Karpas-422 (cell line): Measurements from ENCODE around the gene PIK3C3. TPM values are rescaled to one million over a fixed set of nuclear protein-coding genes. Genes with fewer than 3 reads are reported as not detected.
A peak's percentile ranks its signal among the peaks of the same experiment; 100 is the strongest.
"Not testable (repeated sequence)": the region's sequence is repeated elsewhere in the genome, so short reads cannot be mapped to it uniquely, and the experiment has no call there.

Experiments
- DNase-seq: peaks from one replicate; pipeline ENCODE4 v3.0.0-alpha.2; 2015
- H2AFZ ChIP-seq: fragments of 200-600 bp; sonication (generic); 2 replicates; pipeline ENCODE4 v1.6.1; 2014; ENCODE audit warnings: antibody characterized with exemption, low read length, mixed read lengths
- H3K27ac ChIP-seq: fragments of 200-600 bp; sonication (generic); 2 replicates; pipeline ENCODE4 v1.5.1; 2014; ENCODE audit warnings: mild to moderate bottlenecking, low read length, moderate library complexity
- H3K27me3 ChIP-seq: fragments of 200-600 bp; sonication (generic); 2 replicates; pipeline ENCODE4 v1.6.1; 2014; ENCODE audit warnings: low read length, mixed read lengths
- H3K36me3 ChIP-seq: fragments of 200-600 bp; sonication (generic); 2 replicates; pipeline ENCODE4 v1.6.1; 2014; ENCODE audit warnings: low read length, mixed read lengths; ENCODE audit not compliant: insufficient read depth
- H3K4me1 ChIP-seq: fragments of 200-600 bp; sonication (generic); 2 replicates; pipeline ENCODE4 v1.6.1; 2014; ENCODE audit warnings: mild to moderate bottlenecking, low read length, mixed read lengths
- H3K4me2 ChIP-seq: fragments of 200-600 bp; sonication (generic); 2 replicates; pipeline ENCODE4 v1.6.1; 2014; ENCODE audit warnings: low read length, low read depth, mild to moderate bottlenecking; ENCODE audit not compliant: poor library complexity, severe bottlenecking
- H3K4me3 ChIP-seq: fragments of 200-600 bp; sonication (generic); 2 replicates; pipeline ENCODE4 v1.5.1; 2014; ENCODE audit warnings: mild to moderate bottlenecking, antibody characterized with exemption, low read length, mixed read lengths
- H3K79me2 ChIP-seq: fragments of 200-600 bp; sonication (generic); 2 replicates; pipeline ENCODE4 v1.6.1; 2014; ENCODE audit warnings: mild to moderate bottlenecking, low read length, mixed read lengths
- H3K9ac ChIP-seq: fragments of 200-600 bp; sonication (generic); 2 replicates; pipeline ENCODE4 v1.6.0; 2014; ENCODE audit warnings: low read length
- H3K9me2 ChIP-seq: fragments of 200-600 bp; sonication (generic), shearing (Covaris generic); replicated peaks from 2 replicates; pipeline ENCODE4 v1.6.0; 2014; ENCODE audit warnings: mild to moderate bottlenecking, low read length, moderate library complexity; ENCODE audit not compliant: insufficient read depth
- H3K9me3 ChIP-seq: fragments of 300-700, 200-600 bp; sonication (generic); 2 replicates; pipeline ENCODE4 v1.6.1; 2014; ENCODE audit warnings: low read length, mixed read lengths
- H4K20me1 ChIP-seq: fragments of 200-600 bp; sonication (generic); 2 replicates; pipeline ENCODE4 v1.6.1; 2014; ENCODE audit warnings: mild to moderate bottlenecking, antibody characterized with exemption, low read length, low read depth; ENCODE audit not compliant: insufficient read depth
- total RNA-seq: library from RNA; depleted of rRNA; stranded (reverse); fragments of >200 nt; shearing (Covaris generic); gene quantifications from 2 replicates; pipeline ENCODE4 v1.2.3, GENCODE V29; 2014; ENCODE audit warnings: low replicate concordance

The PIK3C3 gene
- total RNA-seq, 1 experiment from 2014 or later = 61.1 TPM

- peaks cover 23% of the 10 kb centered on the region for H3K4me1 ChIP-seq
- no peak overlapping the region for H3K9ac ChIP-seq
- H3K4me2 ChIP-seq = no peak overlapping the region
- no peaks in the 10 kb centered on the region for H3K27me3 ChIP-seq
- no peaks in the 10 kb centered on the region for H3K9me2 ChIP-seq
- no peaks in the 10 kb centered on the region for H4K20me1 ChIP-seq
- DNase-seq = no peak
- H3K79me2 ChIP-seq = no peaks in the 10 kb centered on the region
- H3K4me3 ChIP-seq = no peak overlapping the region
- H2AFZ ChIP-seq = peak overlapping the region; percentile 48; the same call in 1 of the 2 replicates
- no peaks in the 10 kb centered on the region for H3K36me3 ChIP-seq
- H3K9me3 ChIP-seq = no peaks in the 10 kb centered on the region
- H3K27ac ChIP-seq = no peak overlapping the region
Observed at GRCh38 chr18:42107691-42108450, 152.8 kb downstream of the PIK3C3 start.

- H2AFZ ChIP-seq, DNase-seq, H3K4me2 ChIP-seq, H3K4me3 ChIP-seq, H3K27me3 ChIP-seq, H3K79me2 ChIP-seq, H3K27ac ChIP-seq, H4K20me1 ChIP-seq, H3K36me3 ChIP-seq, H3K9ac ChIP-seq, H3K9me2 ChIP-seq, H3K9me3 ChIP-seq: not testable (repeated sequence)
- H3K4me1 ChIP-seq = peaks cover 11% of the 10 kb centered on the region
Observed at GRCh38 chr18:42112147-42112546, 157.1 kb downstream of the PIK3C3 start.

GRCh38 chr18:42112657-42113420, 157.8 kb downstream of the PIK3C3 start:
- H3K4me1 ChIP-seq = peaks cover 10% of the 10 kb centered on the region
- H4K20me1 ChIP-seq = no peaks in the 10 kb centered on the region
- H3K27ac ChIP-seq = no peak overlapping the region
- no peaks in the 10 kb centered on the region for H3K9me3 ChIP-seq
- no peaks in the 10 kb centered on the region for H3K36me3 ChIP-seq
- no peak for DNase-seq
- H2AFZ ChIP-seq = no peak overlapping the region; the same call in 1 of the 2 replicates
- no peak overlapping the region for H3K4me3 ChIP-seq
- H3K9me2 ChIP-seq = no peaks in the 10 kb centered on the region
- no peak overlapping the region for H3K9ac ChIP-seq
- no peaks in the 10 kb centered on the region for H3K27me3 ChIP-seq
- H3K4me2 ChIP-seq = no peak overlapping the region
- H3K79me2 ChIP-seq = no peaks in the 10 kb centered on the region

- Histone ChIP-seq H3K36me3 (no peaks in the 10 kb centered on the region), H3K4me1 (peaks cover 10% of the 10 kb centered on the region), H2AFZ (peak overlapping the region; percentile 82), H3K9me2 (no peaks in the 10 kb centered on the region), H3K9ac (peak overlapping the region; percentile 41), H3K27ac (peak overlapping the region; percentile 10; the same call in 1 of the 2 replicates), H3K4me2 (peak overlapping the region; percentile 6), H3K79me2 (no peaks in the 10 kb centered on the region), H3K9me3 (no peaks in the 10 kb centered on the region), H3K27me3 (no peaks in the 10 kb centered on the region), H4K20me1 (no peaks in the 10 kb centered on the region), H3K4me3 (no peak overlapping the region)
- DNase-seq = peak; percentile 55
Observed at GRCh38 chr18:42113529-42114191, 158.6 kb downstream of the PIK3C3 start.

- Histone ChIP-seq H3K27me3 (no peaks in the 10 kb centered on the region), H3K4me2 (peak overlapping the region; percentile 6), H3K36me3 (no peaks in the 10 kb centered on the region), H3K9me3 (no peaks in the 10 kb centered on the region), H3K4me3 (no peak overlapping the region), H3K9me2 (no peaks in the 10 kb centered on the region), H3K4me1 (peaks cover 10% of the 10 kb centered on the region), H4K20me1 (no peaks in the 10 kb centered on the region), H3K27ac (peak overlapping the region; percentile 10; the same call in 1 of the 2 replicates), H3K79me2 (no peaks in the 10 kb centered on the region), H2AFZ (peak overlapping the region; percentile 82), H3K9ac (peak overlapping the region; percentile 41)
- DNase-seq = peak; percentile 94
Observed at GRCh38 chr18:42114310-42114943, 159.4 kb downstream of the PIK3C3 start.

- H2AFZ ChIP-seq = no peak overlapping the region
- no peaks in the 10 kb centered on the region for H3K36me3 ChIP-seq
- no peaks in the 10 kb centered on the region for H3K79me2 ChIP-seq
- no peak overlapping the region for H3K9ac ChIP-seq
- peaks cover 10% of the 10 kb centered on the region for H3K4me1 ChIP-seq
- DNase-seq = no peak
- no peaks in the 10 kb centered on the region for H3K27me3 ChIP-seq
- no peak overlapping the region for H3K27ac ChIP-seq
- no peak overlapping the region for H3K4me3 ChIP-seq
- no peaks in the 10 kb centered on the region for H3K9me2 ChIP-seq
- no peaks in the 10 kb centered on the region for H3K9me3 ChIP-seq
- no peak overlapping the region for H3K4me2 ChIP-seq
- H4K20me1 ChIP-seq = no peaks in the 10 kb centered on the region
Observed at GRCh38 chr18:42126586-42126985, 171.6 kb downstream of the PIK3C3 start.

- Histone ChIP-seq H3K9me2 (no peaks in the 10 kb centered on the region), H3K27ac (no peak overlapping the region), H3K9me3 (no peaks in the 10 kb centered on the region), H3K4me1 (peaks cover 4% of the 10 kb centered on the region), H2AFZ (no peak overlapping the region), H3K27me3 (no peaks in the 10 kb centered on the region), H3K79me2 (no peaks in the 10 kb centered on the region), H3K4me3 (no peak overlapping the region), H3K36me3 (no peaks in the 10 kb centered on the region), H4K20me1 (no peaks in the 10 kb centered on the region), H3K4me2 (no peak overlapping the region), H3K9ac (no peak overlapping the region)
- DNase-seq = no peak
Observed at GRCh38 chr18:42131066-42131929, 176.3 kb downstream of the PIK3C3 start.
